CD4-positive, alpha-beta T cell treated with Interleukin-15 for 1 hour (primary cell): ENCODE data around the gene FBXL16.

ENCODE experiments used
- DNase-seq: peaks from one replicate; pipeline ENCODE4 v3.0.0-alpha.2; 2020

The FBXL16 gene

DNA sequence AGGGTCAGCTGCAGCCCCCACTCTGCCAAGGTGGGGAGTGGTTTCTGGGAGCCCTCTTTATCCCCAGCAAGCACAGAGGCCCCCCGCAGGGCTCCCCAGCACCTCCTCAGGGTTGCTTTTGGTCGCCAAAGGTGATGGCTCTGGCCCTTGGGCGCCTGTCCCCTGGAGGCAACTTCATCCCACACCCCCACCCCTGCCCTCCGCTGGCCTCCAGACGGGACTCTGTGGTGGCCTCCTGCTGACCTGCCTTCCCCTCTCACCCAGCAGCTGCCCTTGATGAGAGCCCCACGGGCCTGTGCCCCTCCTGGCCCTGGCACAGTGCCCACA lies 45.5 kb downstream of the FBXL16 start:
- DNase-seq, result no peak

DNA sequence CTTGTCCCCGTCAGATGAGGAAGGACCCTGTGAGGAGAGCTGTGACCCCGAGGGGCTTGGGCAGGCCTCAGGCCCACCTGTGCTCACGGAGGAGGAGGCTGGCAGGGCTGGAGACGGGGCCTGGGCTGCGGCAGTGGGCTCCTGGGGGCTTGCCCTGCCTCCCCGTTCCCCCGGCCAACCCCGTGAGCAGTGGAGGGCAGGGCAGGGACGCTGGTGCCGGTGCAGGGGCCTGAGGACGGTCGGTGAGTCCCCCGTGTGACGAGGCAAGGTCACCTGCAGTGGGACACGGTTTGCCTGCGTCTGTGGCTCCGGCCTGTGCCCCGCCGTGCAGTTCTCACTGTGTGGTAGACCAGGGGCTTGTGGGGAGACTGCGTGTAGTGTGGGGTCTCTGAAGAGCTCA lies 46.0 kb downstream of the FBXL16 start:
- DNase-seq, result no peak

DNA sequence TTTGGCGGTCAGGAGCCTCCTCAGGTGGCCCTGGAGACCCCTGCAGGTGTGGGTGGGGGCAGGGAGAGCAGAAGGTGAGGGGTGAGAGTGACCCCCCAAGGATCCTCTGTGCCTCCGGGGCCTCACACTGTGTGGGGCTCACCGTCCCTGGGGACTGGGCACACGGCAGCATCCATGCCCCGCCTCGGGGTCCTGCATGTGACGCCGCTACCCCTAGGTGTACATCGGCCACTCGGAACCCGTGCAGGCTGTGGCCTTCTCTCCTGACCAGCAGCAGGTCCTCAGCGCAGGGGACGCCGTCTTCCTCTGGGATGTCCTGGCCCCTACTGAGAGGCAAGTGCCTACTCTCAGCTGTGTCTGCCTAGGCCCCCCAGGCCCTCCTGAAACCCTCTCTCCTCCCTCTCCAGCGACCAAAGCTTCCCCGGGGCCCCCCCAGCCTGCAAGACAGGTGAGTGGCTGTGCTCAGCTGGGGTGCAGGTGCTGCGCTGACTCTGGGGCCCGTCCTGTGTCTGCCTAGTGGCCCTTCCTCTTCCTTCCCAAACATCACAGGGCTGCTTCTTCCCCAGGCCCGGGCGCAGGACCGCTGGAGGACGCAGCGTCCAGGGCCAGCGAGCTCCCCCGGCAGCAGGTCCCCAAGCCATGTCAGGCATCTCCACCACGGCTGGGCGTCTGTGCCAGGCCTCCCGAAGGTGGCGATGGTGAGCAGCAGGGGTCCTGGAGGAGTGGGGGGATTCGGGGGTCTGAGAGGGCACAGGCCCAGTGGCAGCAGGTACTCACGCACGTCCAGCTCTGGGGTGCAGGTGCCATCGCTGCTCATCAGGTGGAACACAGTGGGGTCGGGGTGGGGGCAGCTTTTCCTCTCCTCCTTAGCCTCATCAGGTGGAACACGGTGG lies 46.7 kb downstream of the FBXL16 start:
- DNase-seq, result no peak

DNA sequence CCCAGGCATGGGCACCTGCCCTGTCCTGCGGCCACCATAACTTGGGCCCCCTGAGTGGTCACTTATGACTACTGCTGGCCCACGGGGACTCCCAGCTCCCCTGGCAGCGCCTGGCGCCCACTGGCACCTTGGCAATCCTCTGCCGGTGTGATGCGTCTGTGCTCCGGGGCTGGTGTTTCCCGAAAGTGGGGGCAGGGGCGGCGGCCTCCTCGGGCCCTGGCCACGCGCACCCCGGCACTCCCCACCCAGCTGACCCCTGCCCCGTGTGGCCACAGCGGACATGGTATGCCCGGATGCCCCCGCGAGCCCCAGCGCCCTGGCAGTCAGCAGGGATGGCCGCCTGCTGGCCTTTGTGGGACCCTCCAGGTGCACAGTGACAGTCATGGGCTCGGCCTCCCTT lies 48.1 kb downstream of the FBXL16 start:
- no peak for DNase-seq

DNA sequence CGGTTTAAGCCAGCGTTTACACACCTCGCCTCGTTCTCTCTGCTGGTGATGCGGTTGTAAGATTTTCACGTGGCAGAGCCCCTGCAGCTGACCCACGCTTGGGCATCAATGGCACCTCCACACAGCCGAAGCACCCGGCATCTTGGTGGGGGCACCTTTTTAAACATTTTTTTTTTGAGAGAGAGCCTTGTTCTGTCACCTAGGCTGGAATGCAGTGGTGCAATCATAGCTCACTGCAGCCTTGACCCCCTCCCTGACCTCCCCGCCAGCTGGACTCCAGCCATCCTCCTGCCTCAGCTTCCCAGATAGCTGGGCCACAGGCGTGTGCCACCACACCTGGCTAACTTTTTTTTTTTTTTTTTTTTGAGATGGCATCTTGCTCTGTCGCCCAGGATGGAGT lies 51.6 kb downstream of the FBXL16 start:
- no peak for DNase-seq

DNA sequence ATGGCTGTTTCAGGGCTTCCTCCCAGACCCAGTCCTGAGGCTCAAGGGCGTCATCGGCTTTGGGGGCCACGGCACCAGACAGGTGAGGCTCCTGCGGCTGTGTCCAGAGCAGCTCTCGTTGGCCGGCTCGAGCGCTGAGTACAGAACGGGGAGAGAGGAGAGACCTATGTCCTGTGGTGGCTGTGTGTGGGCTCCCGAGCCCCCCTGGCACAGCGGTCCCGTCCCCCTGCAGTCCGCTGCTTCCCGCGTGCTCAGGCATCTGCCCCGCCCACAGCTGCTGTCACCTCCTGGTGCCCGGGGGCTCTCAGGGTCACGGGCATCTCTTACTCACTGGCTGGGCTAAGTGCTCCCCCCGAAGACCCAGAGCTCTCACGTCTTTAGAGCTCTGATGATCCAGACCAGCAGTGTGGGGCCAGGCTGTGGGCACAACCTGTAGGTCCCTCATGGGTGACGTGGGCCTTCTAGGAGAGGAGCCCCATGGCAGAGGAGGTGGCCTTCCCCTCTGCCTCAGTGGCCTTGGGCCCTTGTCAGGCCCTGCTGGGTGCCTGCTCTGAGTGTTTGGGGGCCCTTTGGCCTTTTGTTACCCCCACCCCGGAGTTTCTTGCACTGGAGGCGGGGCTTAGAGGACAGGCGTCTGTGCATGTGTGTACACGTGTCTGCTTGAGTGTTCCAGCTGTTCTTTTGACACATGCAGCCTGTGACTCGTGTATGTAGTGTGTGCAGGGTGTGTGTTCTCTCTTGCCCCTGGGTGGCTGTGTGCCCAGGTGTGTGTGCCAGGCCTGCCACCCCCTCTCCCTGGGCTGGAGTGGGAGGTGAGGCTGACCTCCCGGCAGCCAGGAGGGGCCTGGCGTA lies 52.9 kb downstream of the FBXL16 start:
- DNase-seq, result no peak

DNA sequence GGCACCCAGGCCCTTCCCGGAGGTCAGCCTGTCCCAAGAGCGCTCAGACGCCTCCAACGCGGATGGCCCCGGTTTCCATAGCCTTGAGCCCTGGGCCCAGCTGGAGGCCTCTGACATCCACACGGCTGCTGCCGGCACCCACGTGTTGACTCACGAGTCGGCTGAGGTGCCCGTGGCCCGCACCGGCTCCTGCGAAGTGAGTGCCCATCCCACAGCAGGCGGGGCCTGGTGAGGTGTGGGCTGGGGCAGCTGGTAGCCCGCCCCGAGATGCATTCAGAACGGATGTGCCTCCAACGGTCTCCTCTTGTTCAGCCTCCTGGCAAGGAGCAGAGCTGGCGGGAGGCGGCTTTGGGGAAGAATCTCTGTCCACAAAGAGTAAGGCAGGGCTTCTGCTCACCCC lies 53.8 kb downstream of the FBXL16 start:
- DNase-seq, result no peak

DNA sequence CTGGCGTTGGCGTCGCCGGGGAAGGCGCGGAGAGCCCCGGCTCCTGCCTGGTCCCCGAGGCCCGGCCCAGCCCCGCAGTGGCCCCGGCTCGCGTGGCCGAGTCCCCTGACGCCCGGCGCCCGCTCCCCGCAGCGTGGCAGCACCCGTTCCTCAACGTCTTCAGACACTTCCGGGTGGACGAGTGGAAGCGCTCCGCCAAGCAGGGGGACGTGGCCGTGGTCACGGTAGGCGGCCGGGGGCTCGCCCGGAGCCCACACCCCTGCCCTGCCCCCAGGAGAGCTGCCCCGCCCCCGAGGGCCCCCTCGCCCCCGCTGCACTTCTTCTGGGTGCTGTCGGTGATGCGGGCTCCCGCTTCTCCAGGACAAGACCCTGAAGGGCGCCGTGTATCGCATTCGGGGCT lies 56.0 kb downstream of the FBXL16 start:
- no peak for DNase-seq

DNA sequence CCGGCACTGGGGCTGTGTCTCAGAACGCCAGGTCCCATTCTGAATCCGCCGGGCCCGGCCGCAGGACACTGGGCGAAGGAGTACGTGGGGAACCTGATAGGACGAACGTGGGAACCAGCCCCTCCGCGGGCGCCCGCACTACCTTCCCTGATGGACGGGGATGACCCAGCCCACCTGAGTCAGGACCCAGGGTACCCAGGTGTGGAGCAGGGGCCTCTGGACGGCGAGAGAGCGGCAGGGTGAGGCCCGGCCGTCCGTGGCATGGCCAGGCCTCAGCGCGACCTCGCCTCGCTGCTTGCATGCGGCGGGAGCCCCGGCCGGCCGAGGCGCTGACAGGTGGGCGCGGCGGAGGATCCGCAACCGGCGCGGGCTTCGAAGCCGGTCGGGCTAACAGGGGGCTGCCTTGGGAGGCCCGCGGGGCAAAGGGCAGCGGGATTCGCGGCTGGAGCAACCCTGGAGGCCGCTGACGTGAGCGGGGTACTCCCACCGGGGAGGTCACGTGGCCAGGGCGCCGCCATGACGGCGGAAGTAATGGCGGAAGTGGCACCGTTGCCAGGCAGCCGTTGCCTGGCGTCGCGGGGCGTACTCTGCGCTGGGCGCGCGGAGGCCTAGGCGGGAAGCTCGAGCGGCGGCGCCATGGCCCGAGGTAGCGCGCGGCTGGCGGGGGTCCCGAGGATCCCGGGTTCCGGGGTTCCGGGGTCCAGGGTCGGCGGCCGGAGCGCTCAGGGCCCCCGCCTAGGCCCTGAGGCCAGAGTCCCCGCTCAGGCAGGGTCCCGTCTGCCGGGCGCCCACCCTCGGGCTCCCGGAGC lies 56.6 kb downstream of the FBXL16 start, which contains the start of gene WDR90:
WDR90 (plus strand) TSS at position 585 of the 809 bp plus-strand sequence; CDS start at position 637, 52 bp downstream.
- DNase-seq, result peak; percentile 89

DNA sequence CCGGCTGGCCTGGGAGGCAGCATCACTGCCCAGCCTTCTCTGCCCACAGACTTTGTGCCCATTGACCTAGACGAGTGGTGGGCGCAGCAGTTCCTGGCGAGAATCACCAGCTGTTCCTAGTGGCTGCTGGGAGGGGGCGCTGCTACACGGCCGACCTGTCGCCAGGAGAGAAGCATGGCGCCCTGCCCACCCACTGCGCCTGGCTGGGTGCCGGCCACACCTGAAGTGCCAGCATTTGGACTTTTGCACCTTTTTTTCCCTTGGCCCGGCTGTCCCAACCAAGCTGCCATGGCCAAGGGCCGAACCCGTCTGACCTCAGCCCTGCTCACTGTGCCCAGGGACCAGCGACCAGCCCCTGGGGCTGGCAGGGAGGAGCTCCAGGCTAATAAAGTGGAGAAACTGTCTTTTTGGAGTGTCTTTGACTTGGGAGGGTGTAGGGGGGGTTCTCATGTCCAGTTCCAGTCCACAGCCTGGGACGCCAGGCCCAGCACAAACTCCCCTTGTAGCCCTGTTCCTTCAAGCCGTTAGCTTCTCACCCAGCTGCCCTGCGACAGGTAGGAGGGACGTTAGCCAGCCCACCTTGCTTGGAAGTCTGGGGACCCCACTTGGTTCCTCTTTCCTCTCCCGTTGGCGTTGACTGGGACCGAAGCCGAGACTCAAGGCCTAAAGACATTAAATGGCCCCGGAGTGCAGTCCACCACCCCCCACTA lies 57.4 kb downstream of the FBXL16 start:
- DNase-seq, result no peak

DNA sequence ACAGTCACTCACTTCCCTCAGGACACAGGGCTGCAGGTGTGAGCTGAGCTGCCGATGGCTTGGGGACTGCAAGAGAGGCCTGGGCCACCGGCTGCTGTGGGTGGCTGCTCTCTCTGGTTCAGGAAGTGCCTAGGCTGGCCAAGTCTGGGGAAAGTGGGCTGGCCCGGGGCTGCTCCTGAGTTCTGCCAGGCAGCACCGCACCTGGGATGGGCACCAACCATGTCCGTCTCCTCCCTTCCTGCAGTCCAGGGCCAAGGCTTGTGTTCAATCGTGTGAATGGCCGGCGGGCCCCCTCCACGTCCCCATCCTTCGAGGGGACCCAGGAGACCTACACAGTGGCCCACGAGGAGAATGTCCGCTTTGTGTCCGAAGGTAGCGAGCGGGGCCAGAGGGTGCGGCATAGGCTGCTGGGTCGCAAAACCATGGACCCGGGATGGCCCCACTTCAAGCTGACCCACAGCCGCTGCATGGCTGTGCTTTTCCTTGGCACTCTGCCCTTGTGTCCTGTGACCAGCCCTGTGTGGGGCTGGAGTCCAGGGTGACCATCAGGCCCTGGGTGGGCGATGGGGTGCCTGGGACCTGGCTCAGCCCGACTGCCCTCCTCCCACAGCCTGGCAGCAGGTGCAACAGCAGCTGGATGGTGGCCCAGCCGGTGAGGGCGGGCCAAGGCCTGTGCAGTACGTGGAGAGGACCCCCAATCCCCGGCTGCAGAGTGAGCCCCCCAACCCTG lies 58.3 kb downstream of the FBXL16 start:
- no peak for DNase-seq

DNA sequence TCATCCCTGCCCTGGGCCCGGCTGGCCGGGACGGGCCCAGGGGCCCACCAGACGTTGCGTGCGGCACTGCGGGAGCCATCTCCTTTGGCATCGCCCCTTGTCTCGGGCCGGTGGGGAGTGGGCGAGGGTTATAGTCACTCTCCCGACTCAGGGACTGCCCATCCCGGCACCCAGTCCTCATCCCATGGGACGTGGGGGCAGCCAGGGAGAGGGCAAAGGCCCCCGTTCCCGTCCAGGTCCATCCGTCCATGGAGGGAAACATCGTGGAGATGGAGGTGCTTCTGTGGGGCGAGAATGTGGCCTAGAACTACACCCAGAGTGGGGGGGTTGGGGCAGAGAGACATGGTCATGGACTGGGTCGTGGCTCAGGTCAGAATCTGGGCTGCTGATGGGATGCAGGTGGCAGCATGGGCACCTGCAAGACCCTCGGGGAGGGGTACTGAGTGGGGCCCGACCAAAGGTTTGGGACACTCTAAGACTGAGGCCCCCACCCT lies 58.9 kb downstream of the FBXL16 start:
- DNase-seq, result no peak

DNA sequence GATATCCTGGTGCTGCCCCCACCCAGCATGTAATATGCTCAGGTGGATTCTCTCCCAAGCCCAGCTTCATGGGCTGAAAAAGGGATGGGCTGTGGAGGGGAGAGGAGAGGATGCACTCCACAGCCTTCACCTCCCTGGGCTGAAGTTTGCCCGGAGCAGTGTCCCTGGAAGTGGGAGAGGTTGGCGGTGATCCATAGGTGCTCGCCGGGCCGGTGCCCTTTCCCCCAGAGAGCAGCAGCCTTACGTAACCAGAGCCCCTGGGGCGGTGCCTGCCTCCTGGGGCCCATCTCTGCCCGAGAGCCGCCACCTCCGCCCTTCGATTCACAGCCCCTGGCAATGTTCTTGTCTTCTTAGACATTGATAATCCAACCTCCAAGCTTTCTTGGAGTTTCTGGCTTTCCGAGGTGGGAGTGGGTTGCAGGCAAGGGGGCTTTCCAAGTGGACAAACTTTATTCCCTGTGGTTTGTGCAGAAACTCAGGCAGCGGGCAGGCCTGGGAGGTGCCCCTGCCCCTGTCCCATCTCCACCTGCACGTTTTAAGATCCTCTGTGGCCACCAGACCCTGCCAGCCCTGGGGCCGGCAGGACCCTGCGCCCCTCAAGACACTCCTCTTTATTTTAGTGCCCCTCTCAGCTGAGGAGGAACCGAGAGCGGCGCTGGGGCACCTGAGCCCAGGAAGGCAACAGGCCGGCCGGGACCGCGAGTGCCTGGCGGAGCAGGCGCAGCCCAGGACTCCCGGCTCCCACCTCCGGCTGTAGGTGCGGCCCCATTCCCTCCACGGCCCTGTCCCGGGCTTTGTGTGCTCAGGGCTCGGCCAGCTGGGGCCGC lies 59.5 kb downstream of the FBXL16 start:
- DNase-seq, result no peak

DNA sequence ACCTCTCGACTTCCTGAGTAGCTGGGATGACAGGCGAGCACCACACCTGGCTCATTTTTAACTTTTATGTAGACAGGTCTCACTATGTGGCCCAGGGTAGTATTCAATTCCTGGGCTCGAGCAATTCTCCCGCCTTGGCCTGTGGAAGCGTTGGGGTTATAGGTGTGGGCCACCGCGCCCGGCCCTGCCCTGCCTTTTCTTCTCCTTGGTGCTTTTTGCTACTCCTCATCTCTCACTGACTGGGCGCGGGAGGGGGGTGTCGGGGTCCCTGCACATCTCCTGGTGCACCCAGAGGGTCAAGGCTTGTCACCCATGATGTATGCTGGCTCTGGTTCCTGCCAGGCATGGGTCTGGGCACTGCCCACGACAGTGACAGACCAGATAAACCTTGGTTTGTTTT lies 61.0 kb downstream of the FBXL16 start:
- DNase-seq, result no peak

DNA sequence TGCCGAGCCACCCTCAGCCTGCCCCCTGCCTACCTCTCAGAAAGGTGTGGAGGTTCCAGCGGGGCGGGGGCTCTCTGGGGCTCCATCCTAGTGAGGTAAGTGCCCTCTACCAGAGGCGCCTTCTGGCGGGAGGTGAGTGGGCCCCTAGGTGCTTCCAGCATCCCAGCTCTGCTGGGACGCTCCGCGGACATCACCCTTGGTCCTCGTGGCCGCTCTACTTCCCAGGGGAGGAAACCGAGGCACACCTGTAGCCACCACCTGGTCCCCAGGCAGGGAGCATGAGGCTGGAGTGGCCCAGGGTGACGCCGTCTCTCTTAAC lies 62.6 kb downstream of the FBXL16 start:
- no peak for DNase-seq
